Left lung (tissue), 10 donors: ENCODE results near the gene MAN1C1. TPM values are rescaled to one million over a fixed set of nuclear protein-coding genes. Genes with fewer than 3 reads are reported as not detected.
A peak's percentile ranks its signal among the peaks of the same experiment; 100 is the strongest.

Source experiments
- ATAC-seq: fragments of 200-7000 bp; cut with Tn5 transposase; one replicate; pipeline ENCODE4 v1.9.1; 2020; ENCODE audit warnings: moderate library complexity
- DNase-seq, 4 donors: peaks; one replicate each; pipeline ENCODE4 v3.0.0-alpha.2; 2013 to 2020
- H3K27ac ChIP-seq, 2 donors: fragments of 200-600 bp; sonication (generic) in 1 of 2; one replicate each; pipeline versions ENCODE4 v1.5.0 to v1.8.0; 2020 to 2021
- H3K27me3 ChIP-seq, 2 donors: fragments of 200-600 bp; sonication (generic) in 1 of 2; one replicate each; pipeline versions ENCODE4 v1.5.0 to v1.8.0; 2020 to 2021
- H3K36me3 ChIP-seq, 2 donors: fragments of 200-600 bp; sonication (generic) in 1 of 2; one replicate each; pipeline versions ENCODE4 v1.5.0 to v1.8.0; 2020 to 2021
- H3K4me1 ChIP-seq, 2 donors: fragments of 200-600 bp; one replicate each; pipeline ENCODE4 v1.8.0; 2021
- H3K4me3 ChIP-seq, 2 donors: fragments of 200-600 bp; sonication (generic) in 1 of 2; one replicate each; pipeline versions ENCODE4 v1.5.0 to v1.8.0; 2020 to 2021; ENCODE audit warnings: mild to moderate bottlenecking in 1 of 2
- H3K9me3 ChIP-seq, 2 donors: fragments of 200-600 bp; sonication (generic) in 1 of 2; one replicate each; pipeline versions ENCODE4 v1.5.0 to v1.8.0; 2020 to 2021
- intact Hi-C, 2 donors: fragments of 100-400 bp; cut with DNase I; formaldehyde crosslinking; loops; one replicate each; pipeline versions ENCODE4 v1.11.2 to v1.14.2; 2022
- polyA plus RNA-seq, 6 donors: library from polyadenylated mRNA; unstranded; fragments of 120-200 nt; gene quantifications; one replicate each; pipeline ENCODE4 v1.2.1, GENCODE V29; 2013; ENCODE audit not compliant: insufficient read length in 6 of 6
- total RNA-seq, 2 donors: library from RNA; stranded (reverse); fragmentation: NEBNext Ultra II Directional; extraction: Animal tissue kit (Norgen Biotek cat#: 25700); gene quantifications; one replicate each; pipeline ENCODE4 v1.2.1, GENCODE V29; 2021
- TF ChIP-seq, protein P1 (sequence below), 2 donors: fragments of 200-600 bp; sonication (generic) in 1 of 2; IDR thresholded peaks; one replicate each; pipeline versions ENCODE4 v1.5.0 to v1.8.0; 2021; ENCODE audit warnings: antibody characterized with exemption in 2 of 2
- donor health status: DM: no; HTN: yes; CAD: no.
- donor health status: DM: no; HTN: no; CAD: no.

MAN1C1 gene
- total and polyA plus RNA-seq, 8 donors, result 14.9 to 20.3 (median 16.1) TPM

GRCh38 chr1:25829046-25829445, 212.5 kb downstream of the MAN1C1 start:
- Histone ChIP-seq H3K4me1 (no peaks in the 10 kb centered on the region), H3K9me3 (no peaks in the 10 kb centered on the region), H3K4me3 (no peak overlapping the region), H3K27ac (no peak overlapping the region), H3K27me3 (no peaks in the 10 kb centered on the region), H3K36me3 (peaks cover 0 to 88% of the 10 kb centered on the region in 2 donors)
- DNase-seq (no peak), ATAC-seq (no peak)
- TF ChIP-seq, protein P1, sequence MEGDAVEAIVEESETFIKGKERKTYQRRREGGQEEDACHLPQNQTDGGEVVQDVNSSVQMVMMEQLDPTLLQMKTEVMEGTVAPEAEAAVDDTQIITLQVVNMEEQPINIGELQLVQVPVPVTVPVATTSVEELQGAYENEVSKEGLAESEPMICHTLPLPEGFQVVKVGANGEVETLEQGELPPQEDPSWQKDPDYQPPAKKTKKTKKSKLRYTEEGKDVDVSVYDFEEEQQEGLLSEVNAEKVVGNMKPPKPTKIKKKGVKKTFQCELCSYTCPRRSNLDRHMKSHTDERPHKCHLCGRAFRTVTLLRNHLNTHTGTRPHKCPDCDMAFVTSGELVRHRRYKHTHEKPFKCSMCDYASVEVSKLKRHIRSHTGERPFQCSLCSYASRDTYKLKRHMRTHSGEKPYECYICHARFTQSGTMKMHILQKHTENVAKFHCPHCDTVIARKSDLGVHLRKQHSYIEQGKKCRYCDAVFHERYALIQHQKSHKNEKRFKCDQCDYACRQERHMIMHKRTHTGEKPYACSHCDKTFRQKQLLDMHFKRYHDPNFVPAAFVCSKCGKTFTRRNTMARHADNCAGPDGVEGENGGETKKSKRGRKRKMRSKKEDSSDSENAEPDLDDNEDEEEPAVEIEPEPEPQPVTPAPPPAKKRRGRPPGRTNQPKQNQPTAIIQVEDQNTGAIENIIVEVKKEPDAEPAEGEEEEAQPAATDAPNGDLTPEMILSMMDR (IDR thresholded peaks at IDR 0.05), result no peak
- intact Hi-C loops, result no loop called here

DNA sequence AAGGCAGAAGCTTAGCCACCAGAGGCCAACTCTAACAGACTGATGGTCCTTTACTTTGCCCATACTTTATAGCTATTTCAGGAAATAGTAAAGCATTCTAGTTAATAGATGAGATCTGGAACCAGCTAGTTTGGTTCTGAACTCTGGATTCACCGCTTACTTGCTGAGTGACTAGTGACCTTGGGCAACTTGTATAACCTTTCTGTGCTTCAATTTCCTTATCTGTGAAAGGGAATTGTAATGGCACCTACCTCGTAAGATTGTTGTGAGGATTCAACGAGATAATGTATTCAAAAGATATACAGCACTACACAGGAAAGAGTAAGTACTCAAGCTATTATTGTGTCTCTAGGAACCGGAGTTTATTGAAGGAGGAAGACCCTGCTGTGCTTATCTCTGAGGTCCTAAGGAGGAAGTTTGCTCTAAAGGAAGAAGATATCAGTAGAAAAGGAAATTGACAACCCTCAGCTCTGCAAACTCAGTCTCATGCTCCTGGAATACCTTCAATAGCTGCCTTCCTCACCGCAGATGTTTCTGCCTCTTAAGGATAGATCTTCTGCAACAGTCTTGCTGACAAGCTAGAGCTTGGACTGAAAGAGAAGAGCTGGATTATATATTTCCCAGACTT, 215.1 kb downstream of the MAN1C1 start:
- no peak overlapping the region for H3K4me3 ChIP-seq
- H3K27ac ChIP-seq, result peak overlapping the region in 1 of 2 donors; percentile 33
- H3K4me1 ChIP-seq, result no peaks in the 10 kb centered on the region
- ATAC-seq (no peak), DNase-seq (no peak)
- TF ChIP-seq, protein P1 (IDR thresholded peaks at IDR 0.05), result no peak
- intact Hi-C loops, result no loop called here
- no peaks in the 10 kb centered on the region for H3K9me3 ChIP-seq
- H3K27me3 ChIP-seq, result no peaks in the 10 kb centered on the region
- peaks cover 0 to 88% of the 10 kb centered on the region in 2 donors for H3K36me3 ChIP-seq

DNA sequence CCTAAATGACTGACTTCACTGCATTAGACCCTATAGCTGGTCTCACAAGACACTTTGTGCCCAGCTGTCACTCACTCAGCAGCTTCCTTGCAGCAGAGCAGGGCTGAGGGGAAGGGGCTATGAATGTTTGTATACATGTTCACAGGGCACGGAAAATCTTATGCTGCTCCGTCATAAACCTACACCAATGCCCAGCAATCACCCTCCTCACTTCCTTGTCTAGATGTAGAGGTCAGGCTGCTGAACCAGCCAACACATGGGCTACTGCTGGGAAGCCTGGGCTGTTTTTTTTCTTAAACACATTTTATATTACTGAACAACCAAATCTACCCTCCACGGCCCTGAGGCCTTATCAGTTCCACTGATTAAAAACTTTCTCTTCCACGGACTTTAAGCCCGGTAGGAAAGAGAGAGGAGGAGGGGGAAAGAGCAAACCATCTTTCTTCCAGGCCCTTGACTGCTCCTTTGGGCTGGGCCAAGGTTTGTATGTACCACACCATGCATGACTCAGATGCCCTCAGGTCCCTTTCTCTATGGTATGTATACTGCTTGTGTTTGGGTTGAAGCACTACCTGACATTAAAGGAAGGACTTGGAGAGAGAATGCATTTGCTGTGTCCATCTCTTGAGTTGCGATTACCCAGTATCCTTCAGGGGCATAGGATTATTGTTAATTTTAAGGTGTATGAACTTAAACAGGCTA, 215.9 kb downstream of the MAN1C1 start:
- H3K4me1 ChIP-seq, result no peaks in the 10 kb centered on the region
- no peak for ATAC-seq
- no peaks in the 10 kb centered on the region for H3K9me3 ChIP-seq
- no peak for DNase-seq
- no peaks in the 10 kb centered on the region for H3K27me3 ChIP-seq
- H3K36me3 ChIP-seq, result peaks cover 0 to 79% of the 10 kb centered on the region in 2 donors
- no peak overlapping the region for H3K27ac ChIP-seq
- intact Hi-C loops, result no loop called here
- TF ChIP-seq, protein P1 (IDR thresholded peaks at IDR 0.05), result no peak
- no peak overlapping the region for H3K4me3 ChIP-seq

GRCh38 chr1:25833158-25833557, 216.6 kb downstream of the MAN1C1 start:
- DNase-seq (no peak), ATAC-seq (no peak)
- intact Hi-C loops, result no loop called here
- no peaks in the 10 kb centered on the region for H3K4me1 ChIP-seq
- no peaks in the 10 kb centered on the region for H3K9me3 ChIP-seq
- TF ChIP-seq, protein P1 (IDR thresholded peaks at IDR 0.05), result no peak
- H3K27ac ChIP-seq, result no peak overlapping the region
- H3K27me3 ChIP-seq, result no peaks in the 10 kb centered on the region
- peaks cover 0 to 73% of the 10 kb centered on the region in 2 donors for H3K36me3 ChIP-seq
- H3K4me3 ChIP-seq, result no peak overlapping the region

Other genes starting within 250 kb of the MAN1C1 start
- under 1 TPM in 1 of 2 donors, not detected in 1; 0.64 TPM for gene RHCE, start 196.0 kb upstream of the MAN1C1 start, total RNA-seq
- gene RHCE, start 196.0 kb upstream of the MAN1C1 start, polyA plus RNA-seq, result 1 to 10 TPM; 1.1 to 2.2 (median 1.5) TPM
- gene MACO1, start 185.9 kb upstream of the MAN1C1 start, total RNA-seq, result 10 to 100 TPM; 18.8 to 20.2 TPM
- gene MACO1, start 185.9 kb upstream of the MAN1C1 start, polyA plus RNA-seq, result 10 to 100 TPM; 25.2 to 26.7 (median 25.8) TPM
- 10 to 100 TPM; 24.2 to 25.0 TPM for gene LDLRAP1, start 73.2 kb upstream of the MAN1C1 start, total RNA-seq
- gene LDLRAP1, start 73.2 kb upstream of the MAN1C1 start, polyA plus RNA-seq, result 10 to 100 TPM; 17.0 to 28.7 (median 21.8) TPM
- 10 to 100 TPM; 86.2 to 94.7 TPM for gene SELENON, start 183.4 kb downstream of the MAN1C1 start, total RNA-seq
- 100 to 1,000 TPM in 3 of 6 donors, 10 to 100 TPM in 3; 85.2 to 107 (median 99.1) TPM for gene SELENON, start 183.4 kb downstream of the MAN1C1 start, polyA plus RNA-seq
- 10 to 100 TPM; 44.5 to 45.0 TPM for gene MTFR1L, start 203.2 kb downstream of the MAN1C1 start, total RNA-seq
- gene MTFR1L, start 203.2 kb downstream of the MAN1C1 start, polyA plus RNA-seq, result 10 to 100 TPM; 68.6 to 88.4 (median 80.0) TPM
- 1 to 10 TPM in 1 of 2 donors, under 1 TPM in 1; 0.97 to 1.2 TPM for gene AUNIP, start 242.7 kb downstream of the MAN1C1 start, total RNA-seq
- 1 to 10 TPM; 1.8 to 3.1 (median 2.7) TPM for gene AUNIP, start 242.7 kb downstream of the MAN1C1 start, polyA plus RNA-seq